Measurements from ENCODE around the gene EBI3.
A peak's percentile ranks its signal among the peaks of the same experiment; 100 is the strongest.
"Not testable (repeated sequence)": the region's sequence is repeated elsewhere in the genome, so short reads cannot be mapped to it uniquely, and the experiment has no call there.

The EBI3 gene

DNA sequence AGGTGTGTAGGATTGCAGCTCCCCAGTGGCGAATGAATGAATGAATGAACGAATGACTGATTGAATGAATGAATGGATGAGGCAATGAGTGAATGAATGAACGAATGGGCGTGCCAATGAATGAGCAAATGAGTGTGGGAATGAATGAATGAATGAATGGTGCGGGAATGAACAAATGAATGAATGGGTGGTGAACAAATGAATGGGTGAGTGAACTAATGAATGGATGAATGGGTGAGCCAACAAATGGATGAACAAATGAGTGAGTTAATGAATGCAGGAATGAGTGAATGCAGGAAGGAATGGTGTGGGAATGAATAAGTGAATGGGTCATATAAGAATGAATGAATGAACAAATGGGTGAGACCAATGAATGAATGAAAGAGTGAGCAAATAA is 32.1 kb upstream of the EBI3 start:
- H3K4me3 Mint-ChIP-seq = peak overlapping the region; percentile 7
- H3K9me3 Mint-ChIP-seq = peaks cover 6% of the 10 kb centered on the region
- H3K36me3 Mint-ChIP-seq = no peaks in the 10 kb centered on the region
- no peak for ATAC-seq
- DNase-seq (ENCODE audit: low spot score in 2 of 2) = no peak
- H3K4me1 Mint-ChIP-seq = peaks cover 12% of the 10 kb centered on the region
- H3K27ac Mint-ChIP-seq = peak overlapping the region; percentile 43

DNA sequence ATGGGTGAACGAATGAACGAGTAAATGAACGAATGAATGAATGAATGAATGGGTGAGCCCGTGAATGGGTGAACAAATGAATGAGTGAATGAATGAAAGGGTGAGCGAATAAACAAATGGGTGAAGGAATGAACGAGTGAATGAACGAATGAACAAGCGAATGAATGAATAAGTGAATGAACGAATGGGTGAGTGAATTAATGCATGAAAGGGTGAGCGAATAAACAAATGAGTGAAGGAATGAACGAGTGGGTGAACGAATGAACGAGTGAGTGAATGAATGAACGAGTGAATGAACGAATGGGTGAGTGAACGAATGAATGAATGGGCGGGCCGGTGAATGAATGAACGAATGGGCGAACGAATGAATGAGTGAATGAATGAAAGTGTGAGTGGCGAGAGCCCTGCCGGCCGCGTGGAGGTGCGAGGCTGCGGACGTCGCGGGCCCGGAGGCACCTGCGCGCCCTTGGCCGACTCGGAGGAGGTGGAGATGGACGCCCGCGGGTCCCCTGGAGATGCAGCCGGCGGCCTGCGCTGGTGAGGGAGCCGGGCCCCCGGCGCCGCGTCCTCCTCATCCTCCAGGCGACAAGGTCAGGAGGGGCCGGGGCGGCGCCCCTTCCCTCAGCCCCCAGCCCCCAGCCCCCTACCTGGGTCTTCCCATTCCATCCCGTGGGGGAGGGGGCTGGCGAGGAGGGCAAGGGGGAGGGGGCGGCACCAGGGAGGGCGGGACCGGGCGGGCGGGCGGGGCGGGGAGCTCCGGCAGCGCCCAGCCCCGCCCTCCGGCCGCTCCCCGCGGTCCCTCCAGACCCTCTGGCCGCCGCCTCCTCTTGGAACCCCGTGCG is 31.5 kb upstream of the EBI3 start:
- DNase-seq (ENCODE audit: low spot score in 2 of 2) = no peak
- peak overlapping the region; percentile 7 for H3K4me3 Mint-ChIP-seq

GRCh38 chr19:4198467-4199126 is 30.7 kb upstream of the EBI3 start:
- ATAC-seq (no peak), DNase-seq (ENCODE audit: low spot score in 2 of 2) (no peak)
- Mint-ChIP-seq H3K4me3 (no peak overlapping the region), H3K4me1 (peaks cover 12% of the 10 kb centered on the region), H3K9me3 (peaks cover 6% of the 10 kb centered on the region), H3K36me3 (no peaks in the 10 kb centered on the region), H3K27ac (no peak overlapping the region)

More for the DNA sequence above, 31.5 kb upstream of the EBI3 start:
- no peaks in the 10 kb centered on the region for H3K36me3 Mint-ChIP-seq
- peak overlapping the region; percentile 43 for H3K27ac Mint-ChIP-seq
- peaks cover 6% of the 10 kb centered on the region for H3K9me3 Mint-ChIP-seq
- ATAC-seq = peak; percentile 61
- H3K4me1 Mint-ChIP-seq = peaks cover 12% of the 10 kb centered on the region

DNA sequence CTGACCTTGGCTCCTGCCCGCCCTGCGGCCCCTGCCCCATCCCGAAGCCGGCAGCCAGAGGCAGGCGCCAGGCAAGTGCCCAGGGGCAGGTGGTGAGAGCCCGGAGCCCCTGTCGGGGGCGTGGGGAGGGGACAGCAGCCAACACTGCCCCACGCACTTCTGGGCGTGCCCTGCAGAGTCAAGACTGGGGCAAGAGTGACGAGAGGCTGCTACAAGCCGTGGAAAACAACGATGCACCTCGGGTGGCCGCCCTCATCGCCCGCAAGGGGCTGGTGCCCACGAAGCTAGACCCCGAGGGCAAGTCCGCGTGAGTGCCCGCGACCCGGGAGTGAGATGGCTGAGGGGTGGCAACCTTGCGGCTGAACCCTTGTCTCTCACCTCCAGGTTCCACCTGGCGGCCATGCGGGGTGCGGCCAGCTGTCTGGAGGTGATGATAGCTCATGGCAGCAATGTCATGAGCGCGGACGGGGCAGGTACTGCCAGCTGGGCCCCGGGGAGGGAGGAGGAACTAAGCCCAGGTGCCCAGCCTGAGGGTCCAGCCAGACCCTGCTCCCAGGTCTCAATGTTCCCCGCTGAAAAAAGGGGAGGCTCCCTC is 29.5 kb upstream of the EBI3 start:
- no peak for ATAC-seq
- H3K27ac Mint-ChIP-seq = no peak overlapping the region

DNA sequence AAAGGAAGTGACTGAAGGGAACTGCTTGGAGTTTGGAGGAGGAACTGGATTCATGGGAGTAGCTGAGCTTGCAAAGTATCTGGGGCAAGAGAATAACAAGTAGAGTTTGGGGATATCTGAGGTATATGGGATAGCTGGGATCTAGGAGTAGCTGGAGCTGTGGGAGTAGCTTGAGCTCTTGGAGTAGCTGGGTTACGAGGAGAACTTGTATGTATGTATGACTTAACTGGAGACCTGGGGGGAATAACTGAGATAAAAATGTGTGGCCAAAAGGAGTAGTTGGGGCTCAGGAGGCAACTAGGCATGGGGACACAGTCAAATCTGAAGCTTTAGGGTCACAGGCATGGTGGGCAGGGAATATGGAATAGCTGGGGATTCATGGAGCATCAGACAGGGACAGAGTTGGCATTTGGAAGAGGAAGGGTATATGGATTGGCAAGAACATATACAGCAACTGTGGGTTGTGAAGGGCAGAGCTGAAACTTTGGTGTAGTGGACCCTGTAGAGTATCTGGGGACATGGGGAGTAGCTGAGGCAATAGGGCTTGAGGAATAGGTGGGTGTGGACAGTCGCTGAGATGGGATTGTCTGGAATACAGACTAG is 28.3 kb upstream of the EBI3 start:
- H3K4me1 Mint-ChIP-seq = peaks cover 18% of the 10 kb centered on the region
- DNase-seq (ENCODE audit: low spot score in 2 of 2) (no peak), ATAC-seq (no peak)
- H3K4me3 Mint-ChIP-seq = no peak overlapping the region
- peaks cover 6% of the 10 kb centered on the region for H3K9me3 Mint-ChIP-seq
- no peak overlapping the region for H3K27ac Mint-ChIP-seq
- no peaks in the 10 kb centered on the region for H3K36me3 Mint-ChIP-seq

More for the DNA sequence above, 29.5 kb upstream of the EBI3 start:
- Mint-ChIP-seq H3K4me3 (no peak overlapping the region), H3K9me3 (peaks cover 6% of the 10 kb centered on the region), H3K4me1 (peaks cover 18% of the 10 kb centered on the region), H3K36me3 (no peaks in the 10 kb centered on the region)
- no peak for DNase-seq (ENCODE audit: low spot score in 2 of 2)

- no peak for DNase-seq (ENCODE audit: low spot score in 2 of 2)
- no peak for ATAC-seq
- Mint-ChIP-seq H3K9me3 (peaks cover 6% of the 10 kb centered on the region), H3K4me3 (no peak overlapping the region), H3K27ac (no peak overlapping the region), H3K4me1 (peaks cover 18% of the 10 kb centered on the region), H3K36me3 (no peaks in the 10 kb centered on the region)
Measured at GRCh38 chr19:4201798-4202197, 27.5 kb upstream of the EBI3 start.

GRCh38 chr19:4206818-4207484 is 22.4 kb upstream of the EBI3 start:
- ATAC-seq (no peak), DNase-seq (ENCODE audit: low spot score in 2 of 2) (no peak)
- H3K4me1 Mint-ChIP-seq = peaks cover 6% of the 10 kb centered on the region
- H3K9me3 Mint-ChIP-seq = no peaks in the 10 kb centered on the region
- H3K4me3 Mint-ChIP-seq = no peak overlapping the region
- no peaks in the 10 kb centered on the region for H3K36me3 Mint-ChIP-seq
- no peak overlapping the region for H3K27ac Mint-ChIP-seq

GRCh38 chr19:4208385-4209094 is 20.8 kb upstream of the EBI3 start:
- no peak for DNase-seq (ENCODE audit: low spot score in 2 of 2)
- ATAC-seq = no peak

DNA sequence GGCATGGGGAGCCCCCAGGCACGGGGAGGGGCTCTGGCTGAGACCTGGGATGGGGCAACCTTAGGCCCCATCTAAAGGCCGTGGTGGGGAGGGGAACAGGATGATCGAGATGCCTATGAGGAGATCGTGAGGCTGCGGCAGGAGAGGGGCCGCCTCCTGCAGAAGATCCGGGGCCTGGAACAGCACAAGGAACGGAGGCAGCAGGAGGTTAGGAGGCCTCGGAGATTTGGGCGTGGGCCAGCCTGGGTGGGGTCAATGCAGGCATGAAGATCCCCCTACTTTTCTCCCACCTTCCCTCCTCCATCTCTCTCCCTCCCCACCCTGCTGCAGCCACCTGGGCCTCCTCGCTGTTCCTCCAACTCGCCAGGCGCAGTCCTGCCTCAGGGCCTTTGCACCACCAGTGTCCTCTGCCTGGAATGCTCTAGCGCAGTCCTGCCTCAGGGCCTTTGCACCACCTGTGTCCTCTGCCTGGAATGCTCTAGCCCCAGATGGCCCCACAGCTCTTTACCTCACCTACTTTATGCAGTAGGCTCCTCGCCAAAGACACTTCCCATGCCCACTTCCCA is 19.1 kb upstream of the EBI3 start:
- no peak for ATAC-seq
- DNase-seq (ENCODE audit: low spot score in 2 of 2) = no peak
- Mint-ChIP-seq H3K9me3 (no peaks in the 10 kb centered on the region), H3K4me1 (peaks cover 10% of the 10 kb centered on the region), H3K27ac (no peak overlapping the region), H3K4me3 (no peak overlapping the region), H3K36me3 (no peaks in the 10 kb centered on the region)

More at GRCh38 chr19:4208385-4209094, 20.8 kb upstream of the EBI3 start:
- Mint-ChIP-seq H3K27ac (no peak overlapping the region), H3K4me3 (no peak overlapping the region), H3K9me3 (no peaks in the 10 kb centered on the region), H3K4me1 (peaks cover 6% of the 10 kb centered on the region), H3K36me3 (no peaks in the 10 kb centered on the region)

DNA sequence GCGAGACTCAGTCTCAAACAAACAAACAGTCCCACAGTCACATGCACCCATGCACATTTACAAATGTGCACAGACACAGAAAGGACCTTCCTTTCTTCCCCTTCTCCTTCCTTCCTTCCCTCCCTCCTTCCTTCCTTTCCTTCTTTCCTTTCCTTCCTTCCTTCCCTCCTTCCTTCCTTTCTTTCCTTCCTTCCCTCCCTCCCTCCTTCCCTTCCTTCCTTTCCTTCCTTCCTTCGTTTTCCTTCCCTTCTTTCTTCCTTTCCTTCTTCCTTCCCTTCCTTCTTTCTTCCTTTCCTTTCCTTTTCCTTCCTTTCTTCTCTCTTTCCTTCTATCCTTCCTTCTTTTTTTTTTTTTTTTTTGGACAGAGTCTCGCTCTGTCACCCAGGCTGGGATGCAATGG is 16.2 kb upstream of the EBI3 start:
- H3K27ac Mint-ChIP-seq = no peak overlapping the region
- no peaks in the 10 kb centered on the region for H3K36me3 Mint-ChIP-seq
- peaks cover 10% of the 10 kb centered on the region for H3K4me1 Mint-ChIP-seq
- ATAC-seq = no peak
- H3K9me3 Mint-ChIP-seq = no peaks in the 10 kb centered on the region
- H3K4me3 Mint-ChIP-seq = no peak overlapping the region
- DNase-seq (ENCODE audit: low spot score in 2 of 2) = no peak

- H3K4me1 Mint-ChIP-seq = peaks cover 10% of the 10 kb centered on the region
- DNase-seq (ENCODE audit: low spot score in 2 of 2) = no peak
- H3K27ac Mint-ChIP-seq = no peak overlapping the region
- H3K9me3 Mint-ChIP-seq = no peaks in the 10 kb centered on the region
- no peak for ATAC-seq
- no peaks in the 10 kb centered on the region for H3K36me3 Mint-ChIP-seq
- H3K4me3 Mint-ChIP-seq = no peak overlapping the region
Measured at GRCh38 chr19:4215807-4216206, 13.5 kb upstream of the EBI3 start.

GRCh38 chr19:4216846-4217245 is 12.5 kb upstream of the EBI3 start:
- Mint-ChIP-seq H3K4me3 (no peak overlapping the region), H3K4me1 (peaks cover 10% of the 10 kb centered on the region), H3K9me3 (no peaks in the 10 kb centered on the region), H3K27ac (no peak overlapping the region), H3K36me3 (no peaks in the 10 kb centered on the region)
- ATAC-seq (no peak), DNase-seq (ENCODE audit: low spot score in 2 of 2) (no peak)

DNA sequence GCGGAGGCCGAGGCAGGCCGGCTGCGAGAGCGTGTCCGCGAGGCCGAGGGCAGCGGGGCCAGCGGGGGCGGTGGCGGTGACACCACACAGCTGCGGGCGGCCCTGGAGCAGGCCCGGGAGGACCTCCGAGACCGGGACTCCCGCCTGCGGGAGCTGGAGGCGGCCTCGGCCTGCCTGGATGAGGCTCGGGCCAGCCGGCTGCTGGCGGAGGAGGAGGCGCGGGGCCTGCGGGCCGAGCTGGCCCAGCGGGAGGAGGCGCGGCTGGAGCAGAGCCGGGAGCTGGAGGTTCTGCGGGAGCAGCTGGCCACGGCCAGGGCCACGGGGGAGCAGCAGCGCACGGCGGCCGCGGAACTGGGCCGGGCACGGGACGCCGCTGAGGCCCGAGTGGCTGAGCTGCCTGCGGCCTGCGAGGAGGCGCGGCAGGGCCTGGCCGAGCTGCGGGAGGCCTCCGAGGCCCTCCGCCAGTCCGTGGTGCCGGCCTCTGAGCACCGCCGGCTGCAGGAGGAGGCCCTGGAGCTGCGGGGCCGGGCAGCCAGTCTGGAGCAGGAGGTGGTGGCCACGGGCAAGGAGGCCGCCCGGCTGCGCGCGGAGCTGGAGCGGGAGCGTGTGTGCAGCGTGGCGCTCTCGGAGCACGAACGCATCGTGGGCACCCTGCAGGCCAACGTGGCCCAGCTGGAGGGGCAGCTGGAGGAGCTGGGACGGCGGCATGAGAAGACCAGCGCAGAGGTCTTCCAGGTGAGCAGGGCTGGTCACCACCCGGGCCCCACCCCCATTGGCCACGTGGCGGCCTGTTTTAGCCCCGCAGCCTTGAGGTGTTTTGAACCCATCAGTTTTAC is 11.7 kb upstream of the EBI3 start:
- Mint-ChIP-seq H3K9me3 (no peaks in the 10 kb centered on the region), H3K27ac (no peak overlapping the region), H3K36me3 (no peaks in the 10 kb centered on the region), H3K4me1 (peaks cover 10% of the 10 kb centered on the region), H3K4me3 (no peak overlapping the region)
- DNase-seq (ENCODE audit: low spot score in 2 of 2) (no peak), ATAC-seq (no peak)

- not testable (repeated sequence) for DNase-seq (ENCODE audit: low spot score in 2 of 2); H3K9me3 Mint-ChIP-seq; H3K4me3 Mint-ChIP-seq; ATAC-seq; H3K36me3 Mint-ChIP-seq
- Mint-ChIP-seq H3K4me1 (peaks cover 10% of the 10 kb centered on the region), H3K27ac (peak overlapping the region; percentile 48)
Measured at GRCh38 chr19:4218523-4218922, 10.8 kb upstream of the EBI3 start.

Data from stimulated activated effector memory CD8-positive, alpha-beta T cell treated with anti-CD3 and anti-CD28 coated beads, Interleukin-12 subunit alpha, Interleukin-12 subunit beta, amount 100 ng/mL, for 72 hours (primary cell).